H9 (cell line): ENCODE data around the gene C17orf114.

Source experiments
- DNase-seq: peaks from one replicate; pipeline ENCODE4 v3.0.0-alpha.2; 2017
- H2AFZ ChIP-seq: one replicate; pipeline ENCODE4 v1.6.1; 2013; ENCODE audit warnings: mild to moderate bottlenecking, low read length, control low read depth, moderate library complexity
- H2AK5ac ChIP-seq: 2 replicates; pipeline ENCODE4 v1.6.1; 2013; ENCODE audit warnings: low read length, control low read depth, mixed read lengths; ENCODE audit not compliant: insufficient read length
- H2BK120ac ChIP-seq: one replicate; pipeline ENCODE4 v1.6.1; 2013; ENCODE audit warnings: low read depth, mild to moderate bottlenecking, low read length, control low read depth, inconsistent platforms; ENCODE audit not compliant: poor library complexity, severe bottlenecking
- H2BK12ac ChIP-seq: 2 replicates; pipeline ENCODE4 v1.6.1; 2013; ENCODE audit warnings: low read length, control low read depth, mixed read lengths, low read depth; ENCODE audit not compliant: insufficient read length
- H2BK15ac ChIP-seq: 2 replicates; pipeline ENCODE4 v1.6.1; 2013; ENCODE audit warnings: low read depth, low read length, control low read depth
- H2BK20ac ChIP-seq: one replicate; pipeline ENCODE4 v1.6.1; 2013; ENCODE audit warnings: low read depth, mild to moderate bottlenecking, low read length, control low read depth, inconsistent platforms; ENCODE audit not compliant: poor library complexity, severe bottlenecking
- H2BK5ac ChIP-seq: 2 replicates; pipeline ENCODE4 v1.6.1; 2013; ENCODE audit warnings: low read length, control low read depth, mixed read lengths; ENCODE audit not compliant: insufficient read length
- H3K14ac ChIP-seq: 2 replicates; pipeline ENCODE4 v1.6.1; 2013; ENCODE audit warnings: low read length, control low read depth; ENCODE audit not compliant: insufficient read depth
- H3K18ac ChIP-seq: 2 replicates; pipeline ENCODE4 v1.6.1; 2013; ENCODE audit warnings: low read depth, mild to moderate bottlenecking, mixed read lengths, low read length, control low read depth; ENCODE audit not compliant: insufficient read length
- H3K23ac ChIP-seq: 2 replicates; pipeline ENCODE4 v1.6.1; 2013; ENCODE audit warnings: low read length, control low read depth, mixed read lengths, low read depth; ENCODE audit not compliant: insufficient read length
- H3K23me2 ChIP-seq: 2 replicates; pipeline ENCODE4 v1.6.1; 2013; ENCODE audit warnings: low read depth, mild to moderate bottlenecking, mixed read lengths, low read length, control low read depth; ENCODE audit not compliant: insufficient read length, poor library complexity, severe bottlenecking
- H3K27ac ChIP-seq: 2 replicates; pipeline ENCODE4 v1.5.1; 2013; ENCODE audit warnings: low read length, control low read depth, mixed read lengths, low read depth; ENCODE audit not compliant: insufficient read length
- H3K27me3 ChIP-seq: 2 replicates; pipeline ENCODE4 v1.6.1; 2013; ENCODE audit warnings: low read length, control low read depth, inconsistent platforms; ENCODE audit not compliant: insufficient read depth
- H3K4ac ChIP-seq: 2 replicates; pipeline ENCODE4 v1.6.1; 2013; ENCODE audit warnings: low read depth, mild to moderate bottlenecking, control low read depth, inconsistent platforms, low read length, moderate library complexity
- H3K4me1 ChIP-seq: 2 replicates; pipeline ENCODE4 v1.6.1; 2013; ENCODE audit warnings: low read length, control low read depth, inconsistent platforms; ENCODE audit not compliant: insufficient read depth
- H3K4me2 ChIP-seq: 2 replicates; pipeline ENCODE4 v1.6.1; 2013; ENCODE audit warnings: low read length, control low read depth, mixed read lengths; ENCODE audit not compliant: insufficient read length, insufficient read depth
- H3K56ac ChIP-seq: 2 replicates; pipeline ENCODE4 v1.6.1; 2013; ENCODE audit warnings: low read depth, mild to moderate bottlenecking, mixed read lengths, low read length, control low read depth; ENCODE audit not compliant: insufficient read length
- H3K79me1 ChIP-seq: 2 replicates; pipeline ENCODE4 v1.6.1; 2013; ENCODE audit warnings: low read depth, mild to moderate bottlenecking, moderate library complexity, low read length, control low read depth, inconsistent platforms; ENCODE audit not compliant: insufficient read depth, poor library complexity, severe bottlenecking
- H3K79me2 ChIP-seq: 2 replicates; pipeline ENCODE4 v1.6.1; 2013; ENCODE audit warnings: low read length, control low read depth, inconsistent platforms; ENCODE audit not compliant: insufficient read depth
- H3K9ac ChIP-seq: 2 replicates; pipeline ENCODE4 v1.6.1; 2013; ENCODE audit warnings: low read length, control low read depth, mixed read lengths; ENCODE audit not compliant: insufficient read length; ENCODE audit errors: extremely low read depth
- H3K9me3 ChIP-seq: one replicate; pipeline ENCODE4 v1.6.1; 2013; ENCODE audit warnings: low read depth, low read length, inconsistent platforms; ENCODE audit not compliant: control insufficient read depth
- H3T11ph ChIP-seq: one replicate; pipeline ENCODE4 v1.6.1; 2013; ENCODE audit warnings: mild to moderate bottlenecking, low read length, control low read depth, inconsistent platforms
- H4K20me1 ChIP-seq: one replicate; pipeline ENCODE4 v1.6.1; 2013; ENCODE audit not compliant: control insufficient read depth, insufficient read length, insufficient read depth
- H4K5ac ChIP-seq: 2 replicates; pipeline ENCODE4 v1.6.1; 2013; ENCODE audit warnings: low read depth, mild to moderate bottlenecking, mixed read lengths, low read length, control low read depth; ENCODE audit not compliant: insufficient read length
- H4K8ac ChIP-seq: replicated peaks from 2 replicates; pipeline ENCODE4 v1.6.1; 2013; ENCODE audit warnings: low read length, control low read depth, mixed read lengths, low read depth; ENCODE audit not compliant: insufficient read length
- H4K91ac ChIP-seq: 2 replicates; pipeline ENCODE4 v1.6.1; 2013; ENCODE audit warnings: low read depth, mild to moderate bottlenecking, moderate library complexity, mixed read lengths, low read length, control low read depth; ENCODE audit not compliant: insufficient read length
- H3K27ac Mint-ChIP-seq, 3 experiments: 2 replicates in 2 of 3; 3 replicates in 1 of 3; pipeline ENCODE4 v1.8.0; 2020 to 2021; ENCODE audit warnings: mixed read lengths in 3 of 3, mild to moderate bottlenecking in 1 of 3, moderate library complexity in 1 of 3
- H3K27me3 Mint-ChIP-seq: 2 replicates; pipeline ENCODE4 v1.8.0; 2021; ENCODE audit warnings: low read depth, mild to moderate bottlenecking, moderate library complexity, mixed read lengths
- H3K36me3 Mint-ChIP-seq, 3 experiments: 2 replicates in 2 of 3; 3 replicates in 1 of 3; pipeline ENCODE4 v1.8.0; 2020 to 2021; ENCODE audit warnings: low read depth in 3 of 3, mixed read lengths in 3 of 3; ENCODE audit not compliant: insufficient read depth in 1 of 3
- H3K4me1 Mint-ChIP-seq, 2 experiments: 2 replicates each; pipeline ENCODE4 v1.8.0; 2020; ENCODE audit warnings: mixed read lengths in 2 of 2
- H3K4me3 Mint-ChIP-seq, 2 experiments: 2 replicates in 1 of 2; 3 replicates in 1 of 2; pipeline ENCODE4 v1.8.0; 2020 to 2021; ENCODE audit warnings: mild to moderate bottlenecking in 2 of 2, mixed read lengths in 2 of 2, moderate library complexity in 1 of 2
- H3K9me3 Mint-ChIP-seq, 2 experiments: 2 replicates in 1 of 2; 3 replicates in 1 of 2; pipeline ENCODE4 v1.8.0; 2020; ENCODE audit warnings: mild to moderate bottlenecking in 2 of 2, mixed read lengths in 2 of 2, moderate library complexity in 1 of 2
- CTCF ChIP-seq: fragments of 200-600 bp; sonication (generic); conservative IDR thresholded peaks from 3 replicates; pipeline ENCODE4 v1.8.0; 2021; ENCODE audit warnings: antibody characterized with exemption, mild to moderate bottlenecking
- WGBS: extraction: QIAGEN DNeasy Blood & Tissue Kit; methylation state at CpG from one replicate; pipeline ENCODE4 v1.1.7; 2013; ENCODE audit warnings: missing lambda C conversion rate, low lambda C conversion rate, mixed read lengths; ENCODE audit not compliant: insufficient read length; ENCODE audit errors: extremely low coverage; 5-methylcytosine and 5-hydroxymethylcytosine counted together

The C17orf114 gene

GRCh38 chr17:4806777-4807604 is 4.9 kb upstream of the C17orf114 start, which contains the start of gene PLD2:
TSS of gene PLD2 (plus strand) at chr17:4807152. CDS start at chr17:4807773, 621 bp downstream.
- Mint-ChIP-seq H3K27ac (peak within 1 kb of the TSS in 2 of 3 experiments; percentile 91 to 93; a peak in 3 of 7 replicates), H3K36me3 (peaks cover 14 to 31% (median 30%) of the 10 kb centered on the region in 3 experiments; a peak in 6 of 7 replicates), H3K4me1 (peaks cover 15 to 16% of the 10 kb centered on the region in 2 experiments), H3K27me3 (no peaks in the 10 kb centered on the region; the same call in 1 of the 2 replicates), H3K9me3 (no peaks in the 10 kb centered on the region), H3K4me3 (peak within 1 kb of the TSS; percentile 86 to 96)
- H3K4me1 ChIP-seq: no peaks in the 10 kb centered on the region
- no peak within 1 kb of the TSS for H3K18ac ChIP-seq
- WGBS: no CpG with 5 or more reads among the region's 106 CpGs
- DNase-seq: peak; percentile 91
- H3K27ac ChIP-seq: no peak within 1 kb of the TSS
- no peak within 1 kb of the TSS for H2BK5ac ChIP-seq
- no peak within 1 kb of the TSS for H2BK12ac ChIP-seq
- no peak within 1 kb of the TSS for H3K14ac ChIP-seq
- no peak within 1 kb of the TSS for H2AK5ac ChIP-seq
- peak within 1 kb of the TSS; percentile 82 for H3K4me2 ChIP-seq
- H3K9ac ChIP-seq: peak within 1 kb of the TSS; percentile 46
- H3K4ac ChIP-seq: no peak within 1 kb of the TSS
- H3K23me2 ChIP-seq: peaks cover 5% of the 10 kb centered on the region
- H4K5ac ChIP-seq: no peak within 1 kb of the TSS
- no peak within 1 kb of the TSS for H3T11ph ChIP-seq
- no peak within 1 kb of the TSS for H3K23ac ChIP-seq
- H3K27me3 ChIP-seq: no peaks in the 10 kb centered on the region
- no peak within 1 kb of the TSS for H3K56ac ChIP-seq
- H2BK15ac ChIP-seq: no peak within 1 kb of the TSS
- no peak within 1 kb of the TSS for H4K91ac ChIP-seq
- H3K79me1 ChIP-seq: no peaks in the 10 kb centered on the region
- H2BK20ac ChIP-seq: no peak within 1 kb of the TSS
- H3K79me2 ChIP-seq: no peaks in the 10 kb centered on the region
- no peaks in the 10 kb centered on the region for H3K9me3 ChIP-seq
- TF ChIP-seq CTCF: no peak
- H4K8ac ChIP-seq: no peak within 1 kb of the TSS
- no peaks in the 10 kb centered on the region for H4K20me1 ChIP-seq
- H2BK120ac ChIP-seq: no peak within 1 kb of the TSS
- H2AFZ ChIP-seq: no peak within 1 kb of the TSS
